SH-SY5Y (cell line): ENCODE results near the gene TPSD1.
"Not testable (repeated sequence)": the region's sequence is repeated elsewhere in the genome, so short reads cannot be mapped to it uniquely, and the experiment has no call there.

ENCODE experiments used
- GATA2 ChIP-seq: IDR thresholded peaks from 2 replicates; pipeline ENCODE4 v1.6.1; 2011; ENCODE audit warnings: mild to moderate bottlenecking, low read depth, low read length
- GATA3 ChIP-seq: IDR thresholded peaks from 2 replicates; pipeline ENCODE4 v1.6.1; 2011; ENCODE audit warnings: low read depth, mild to moderate bottlenecking, low read length, moderate library complexity

TPSD1 gene

GRCh38 chr16:1217526-1217925, 38.3 kb upstream of the TPSD1 start:
- no peak for TF ChIP-seq GATA3
- no peak for TF ChIP-seq GATA2

- TF ChIP-seq GATA3 (no peak), GATA2 (no peak)
These were observed 37.6 kb upstream of the TPSD1 start for GRCh38 chr16:1218061-1218929.

GRCh38 chr16:1218930-1219611, 36.8 kb upstream of the TPSD1 start:
- TF ChIP-seq GATA2 (no peak), GATA3 (no peak)

- TF ChIP-seq GATA2 (no peak), GATA3 (no peak)
These were observed 35.7 kb upstream of the TPSD1 start for GRCh38 chr16:1220098-1220728.

- TF ChIP-seq GATA2 (no peak), GATA3 (no peak)
These were observed 34.8 kb upstream of the TPSD1 start for GRCh38 chr16:1220841-1221627.

- TF ChIP-seq GATA3 (no peak), GATA2 (no peak)
These were observed 34.0 kb upstream of the TPSD1 start for GRCh38 chr16:1221628-1222552.

- TF ChIP-seq GATA2 (no peak), GATA3 (no peak)
These were observed 33.1 kb upstream of the TPSD1 start for GRCh38 chr16:1222553-1223354.

- TF ChIP-seq GATA3 (no peak), GATA2 (no peak)
These were observed 32.3 kb upstream of the TPSD1 start for GRCh38 chr16:1223355-1224214.

- no peak for TF ChIP-seq GATA2
These were observed 31.3 kb upstream of the TPSD1 start for GRCh38 chr16:1224558-1224957.

- no peak for TF ChIP-seq GATA3
- TF ChIP-seq GATA2, result no peak
These were observed 30.8 kb upstream of the TPSD1 start, which contains the start of gene TPSG1 for GRCh38 chr16:1225051-1225451. TPSG1 (minus strand) TSS chr16:1225268; CDS start chr16:1225252, 16 bp downstream.

GRCh38 chr16:1230084-1230470, 25.8 kb upstream of the TPSD1 start, which contains the start of gene TPSB2:
TPSB2 (minus strand) TSS chr16:1230184; CDS start chr16:1229951, 233 bp downstream.
- not testable (repeated sequence) for TF ChIP-seq GATA2, GATA3

- TF ChIP-seq GATA3, result no peak
- no peak for TF ChIP-seq GATA2
These were observed 17.9 kb upstream of the TPSD1 start for GRCh38 chr16:1237990-1238389.
